Transverse colon (tissue), 4 donors: ENCODE results near the gene PTGR3.

ENCODE experiments used
- POLR2A ChIP-seq: fragments of 450-650 bp; IDR thresholded peaks from one replicate; pipeline ENCODE4 v1.6.1; 2016; ENCODE audit warnings: antibody characterized with exemption, mild to moderate bottlenecking, moderate library complexity
- POLR2AphosphoS5 ChIP-seq, 3 donors: sonication (generic); formaldehyde crosslinking; IDR thresholded peaks; one replicate each; pipeline ENCODE4 v1.6.1; 2016; ENCODE audit warnings: antibody characterized with exemption in 3 of 3
- TF ChIP-seq, protein P1 (sequence below), 5 experiments: fragments of 200-600 bp in 3 of 5; fragments of 450-650 bp in 2 of 5; sonication (generic) in 3 of 5; IDR thresholded peaks; 1 replicate in 2 of 5; 2 replicates in 3 of 5; pipeline ENCODE4 v1.5.1; 2016 to 2017; ENCODE audit warnings: antibody characterized with exemption in 5 of 5, inconsistent platforms in 3 of 5, mild to moderate bottlenecking in 2 of 5, moderate library complexity in 1 of 5

DNA sequence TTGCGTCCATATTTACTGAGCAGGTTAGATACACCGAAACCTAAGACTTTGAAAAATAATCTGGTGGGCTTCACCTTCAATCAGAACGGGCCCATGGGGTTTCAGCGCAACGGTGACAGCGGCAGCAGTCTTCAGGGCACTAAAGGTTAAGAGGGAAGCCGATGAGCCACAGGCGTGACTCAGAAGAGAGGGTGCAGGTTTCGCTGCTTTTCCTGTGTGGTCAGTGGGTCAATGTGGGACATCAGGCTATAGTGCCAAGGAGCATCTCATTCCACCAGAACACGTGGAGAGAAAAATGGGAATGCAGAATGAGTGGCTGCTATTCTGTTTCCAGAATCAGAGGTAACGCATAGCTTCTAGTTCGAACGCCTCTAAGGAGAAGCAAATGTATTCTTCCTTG lies 8.9 kb downstream of the PTGR3 start:
- TF ChIP-seq, protein P1, sequence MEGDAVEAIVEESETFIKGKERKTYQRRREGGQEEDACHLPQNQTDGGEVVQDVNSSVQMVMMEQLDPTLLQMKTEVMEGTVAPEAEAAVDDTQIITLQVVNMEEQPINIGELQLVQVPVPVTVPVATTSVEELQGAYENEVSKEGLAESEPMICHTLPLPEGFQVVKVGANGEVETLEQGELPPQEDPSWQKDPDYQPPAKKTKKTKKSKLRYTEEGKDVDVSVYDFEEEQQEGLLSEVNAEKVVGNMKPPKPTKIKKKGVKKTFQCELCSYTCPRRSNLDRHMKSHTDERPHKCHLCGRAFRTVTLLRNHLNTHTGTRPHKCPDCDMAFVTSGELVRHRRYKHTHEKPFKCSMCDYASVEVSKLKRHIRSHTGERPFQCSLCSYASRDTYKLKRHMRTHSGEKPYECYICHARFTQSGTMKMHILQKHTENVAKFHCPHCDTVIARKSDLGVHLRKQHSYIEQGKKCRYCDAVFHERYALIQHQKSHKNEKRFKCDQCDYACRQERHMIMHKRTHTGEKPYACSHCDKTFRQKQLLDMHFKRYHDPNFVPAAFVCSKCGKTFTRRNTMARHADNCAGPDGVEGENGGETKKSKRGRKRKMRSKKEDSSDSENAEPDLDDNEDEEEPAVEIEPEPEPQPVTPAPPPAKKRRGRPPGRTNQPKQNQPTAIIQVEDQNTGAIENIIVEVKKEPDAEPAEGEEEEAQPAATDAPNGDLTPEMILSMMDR (IDR thresholded peaks at IDR 0.05), result no peak
- TF ChIP-seq POLR2A (no peak), POLR2AphosphoS5 (IDR thresholded peaks at IDR 0.05) (no peak)
